ENCODE data around the gene COL5A3. TPM values are rescaled to one million over a fixed set of nuclear protein-coding genes. Genes with fewer than 3 reads are reported as not detected.

COL5A3 gene
- polyA plus RNA-seq, 1 donor from 2014 or later = 0.11 TPM

- H3K9me3 ChIP-seq (ENCODE audit: low read length) = no peaks in the 10 kb centered on the region
- H3K79me2 ChIP-seq (replicated peaks; ENCODE audit: insufficient read depth, low read length) = no peaks in the 10 kb centered on the region
- H3K4me3 ChIP-seq (ENCODE audit: low read length) = no peak overlapping the region
- TF ChIP-seq EP300 (conservative IDR thresholded peaks at IDR 0.05; ENCODE audit: poor library complexity, severe bottlenecking) = no peak
- TF ChIP-seq EZH2 (IDR thresholded peaks at IDR 0.05; ENCODE audit: borderline replicate concordance, insufficient read depth, low read length, poor library complexity, severe bottlenecking) = no peak
- no peak for TF ChIP-seq SMC3 (conservative IDR thresholded peaks at IDR 0.05; ENCODE audit: poor library complexity)
- TF ChIP-seq REST (IDR thresholded peaks at IDR 0.05; ENCODE audit: borderline replicate concordance) = no peak
- TF ChIP-seq CTCF (IDR thresholded peaks at IDR 0.05; ENCODE audit: poor library complexity, severe bottlenecking) = no peak
- TF ChIP-seq MXI1 (conservative IDR thresholded peaks at IDR 0.05; ENCODE audit: poor library complexity, severe bottlenecking) = no peak
- no peak for TF ChIP-seq POLR2AphosphoS5 (IDR thresholded peaks at IDR 0.05)
- no peak for TF ChIP-seq TAF1 (IDR thresholded peaks at IDR 0.05; ENCODE audit: low read depth)
- no peak for TF ChIP-seq RAD21 (conservative IDR thresholded peaks at IDR 0.05)
- no peak overlapping the region for H3K9ac ChIP-seq (ENCODE audit: low read length)
- H3K4me2 ChIP-seq (ENCODE audit: low read length) = no peak overlapping the region
- no peaks in the 10 kb centered on the region for H4K20me1 ChIP-seq (ENCODE audit: insufficient read depth)
- no peak overlapping the region for H2AFZ ChIP-seq (ENCODE audit: low read depth, low read length)
- no peaks in the 10 kb centered on the region for H3F3A ChIP-seq (ENCODE audit: insufficient read depth, low read length, poor library complexity, severe bottlenecking)
- no peak overlapping the region for H3K27ac ChIP-seq (ENCODE audit: low read length)
- no peaks in the 10 kb centered on the region for H3K36me3 ChIP-seq (ENCODE audit: insufficient read depth, low read length)
- peaks cover 54% of the 10 kb centered on the region for H3K27me3 ChIP-seq (ENCODE audit: insufficient read depth, low read depth, low read length)
- no peaks in the 10 kb centered on the region for H3K9me2 ChIP-seq (ENCODE audit: insufficient read depth, low read length)
These were observed 635 bp upstream of the COL5A3 start for GRCh38 chr19:10010939-10011338.

- Histone ChIP-seq H3K4me2 (ENCODE audit: low read length) (no peak overlapping the region), H3K27ac (ENCODE audit: low read length) (no peak overlapping the region), H3K9ac (ENCODE audit: low read length) (no peak overlapping the region), H3K79me2 (replicated peaks; ENCODE audit: insufficient read depth, low read length) (no peaks in the 10 kb centered on the region), H3K36me3 (ENCODE audit: insufficient read depth, low read length) (no peaks in the 10 kb centered on the region), H3K27me3 (ENCODE audit: insufficient read depth, low read depth, low read length) (peaks cover 54% of the 10 kb centered on the region), H3K9me3 (ENCODE audit: low read length) (no peaks in the 10 kb centered on the region), H2AFZ (ENCODE audit: low read depth, low read length) (no peak overlapping the region), H4K20me1 (ENCODE audit: insufficient read depth) (no peaks in the 10 kb centered on the region), H3F3A (ENCODE audit: insufficient read depth, low read length, poor library complexity, severe bottlenecking) (no peaks in the 10 kb centered on the region), H3K4me3 (ENCODE audit: low read length) (peak overlapping the region; percentile 47), H3K9me2 (ENCODE audit: insufficient read depth, low read length) (no peaks in the 10 kb centered on the region)
- TF ChIP-seq EP300 (conservative IDR thresholded peaks at IDR 0.05; ENCODE audit: poor library complexity, severe bottlenecking) = no peak
- no peak for TF ChIP-seq EZH2 (IDR thresholded peaks at IDR 0.05; ENCODE audit: borderline replicate concordance, insufficient read depth, low read length, poor library complexity, severe bottlenecking)
- no peak for TF ChIP-seq TAF1 (IDR thresholded peaks at IDR 0.05; ENCODE audit: low read depth)
- no peak for TF ChIP-seq RAD21 (conservative IDR thresholded peaks at IDR 0.05)
- no peak for TF ChIP-seq CTCF (IDR thresholded peaks at IDR 0.05; ENCODE audit: poor library complexity, severe bottlenecking)
- no peak for TF ChIP-seq MXI1 (conservative IDR thresholded peaks at IDR 0.05; ENCODE audit: poor library complexity, severe bottlenecking)
- no peak for TF ChIP-seq POLR2AphosphoS5 (IDR thresholded peaks at IDR 0.05)
- TF ChIP-seq SMC3 (conservative IDR thresholded peaks at IDR 0.05; ENCODE audit: poor library complexity) = no peak
- TF ChIP-seq REST (IDR thresholded peaks at IDR 0.05; ENCODE audit: borderline replicate concordance) = no peak
These were observed 535 bp downstream of the COL5A3 start for GRCh38 chr19:10009714-10010224.

Measured in neural cell (in vitro differentiated cells).